K562 (cell line): Measurements from ENCODE around the gene TLNRD1. TPM values are rescaled to one million over a fixed set of nuclear protein-coding genes. Genes with fewer than 3 reads are reported as not detected.

ENCODE experiments used
- ATAC-seq: fragments of 200-7000 bp; cut with Tn5 transposase; 3 replicates; pipeline ENCODE4 v1.9.1; 2020; ENCODE audit warnings: moderate library complexity
- BruUV-seq: library from RNA; stranded (reverse); fragments of 400-500 nt; replicated peaks from 2 replicates; lab custom pipeline; 2021; lab: Mats Ljungman, UMichigan
- CTCF ChIA-PET: fragments of 300-600 bp; formaldehyde crosslinking; extraction: SDS; loops from one replicate; lab custom pipeline; 2021; ENCODE audit warnings: low intra/inter-chr PET ratio; lab: Yijun Ruan, JAX
- POLR2A ChIA-PET: fragments of 300-600, 350-650 bp; sonication (Branson Sonifier 250); formaldehyde crosslinking; extraction: SDS; loops from one replicate; lab custom pipeline; 2021; ENCODE audit warnings: antibody characterized with exemption, inconsistent platforms; lab: Yijun Ruan, JAX
- DNase-seq, 4 experiments: peaks; one replicate each; pipeline versions ENCODE4 v3.0.0 to v3.0.0-alpha.2; 2011 to 2018; ENCODE audit warnings: low spot score in 3 of 4, mixed read lengths in 3 of 4; ENCODE audit errors: extremely low read depth in 1 of 4
- FAIRE-seq: peaks from 2 replicates; lab custom pipeline; 2011; peaks lifted over from hg19 to GRCh38; lab: Jason Lieb, UNC
- H2AFZ ChIP-seq: 2 replicates; pipeline ENCODE4 v1.6.0; 2011; ENCODE audit warnings: low read depth, low read length, control low read depth, inconsistent platforms
- H3K27ac ChIP-seq: fragments of 200-600 bp; 3 replicates; pipeline ENCODE4 v1.8.0; 2011; ENCODE audit warnings: low read depth, mild to moderate bottlenecking, control low read depth, inconsistent platforms, low read length, moderate library complexity, mixed read lengths; ENCODE audit errors: extremely low read depth
- H3K27me3 ChIP-seq, 2 experiments: fragments of 300-600 bp in 1 of 2; 2 replicates in 1 of 2; 3 replicates in 1 of 2; pipeline versions ENCODE4 v1.6.0 to v1.8.0; 2011; ENCODE audit warnings: inconsistent platforms in 2 of 2, low read length in 2 of 2, mild to moderate bottlenecking in 1 of 2, mixed read lengths in 1 of 2, moderate library complexity in 1 of 2; ENCODE audit not compliant: control insufficient read depth in 2 of 2, insufficient read depth in 2 of 2
- H3K36me3 ChIP-seq: fragments of 300-600 bp; 3 replicates; pipeline ENCODE4 v1.8.0; 2011; ENCODE audit warnings: mild to moderate bottlenecking, low read length, inconsistent platforms; ENCODE audit not compliant: control insufficient read depth, insufficient read depth
- H3K4me1 ChIP-seq, 2 experiments: fragments of 200-600 bp in 1 of 2; replicated peaks in 1 of 2; 2 replicates in 1 of 2; 3 replicates in 1 of 2; pipeline versions ENCODE4 v1.5.1 to v1.8.0; 2011; ENCODE audit warnings: inconsistent platforms in 2 of 2, low read length in 2 of 2, mild to moderate bottlenecking in 1 of 2, mixed read lengths in 1 of 2, moderate library complexity in 1 of 2; ENCODE audit not compliant: control insufficient read depth in 2 of 2, insufficient read depth in 2 of 2
- H3K4me2 ChIP-seq: 2 replicates; pipeline ENCODE4 v1.6.1; 2011; ENCODE audit warnings: low read length, control low read depth, inconsistent platforms, mixed read lengths; ENCODE audit not compliant: insufficient read depth
- H3K4me3 ChIP-seq: fragments of 200-600 bp; sonication (generic), shearing (Covaris generic); 2 replicates; pipeline ENCODE4 v1.5.1; 2016; ENCODE audit warnings: control low read depth, inconsistent platforms
- H3K79me2 ChIP-seq: fragments of 200-600 bp; 3 replicates; pipeline ENCODE4 v1.8.0; 2011; ENCODE audit warnings: low read length, inconsistent platforms; ENCODE audit not compliant: control insufficient read depth, insufficient read depth
- H3K9ac ChIP-seq, 2 experiments: 2 replicates each; pipeline versions ENCODE4 v1.6.0 to v1.6.1; 2011; ENCODE audit warnings: low read depth in 2 of 2, low read length in 2 of 2, control low read depth in 1 of 2, inconsistent platforms in 1 of 2, mild to moderate bottlenecking in 1 of 2, mixed read lengths in 1 of 2; ENCODE audit not compliant: insufficient read depth in 1 of 2
- H3K9me1 ChIP-seq: one replicate; pipeline ENCODE4 v1.6.0; 2011; ENCODE audit warnings: inconsistent platforms, mild to moderate bottlenecking, low read length, moderate library complexity; ENCODE audit not compliant: control insufficient read depth, insufficient read depth
- H3K9me3 ChIP-seq: replicated peaks from 2 replicates; pipeline ENCODE4 v1.5.1; 2011; ENCODE audit warnings: low read depth, low read length, inconsistent platforms; ENCODE audit not compliant: control insufficient read depth, insufficient read depth
- H4K20me1 ChIP-seq: replicated peaks from 2 replicates; pipeline ENCODE4 v1.6.1; 2011; ENCODE audit warnings: low read length, inconsistent platforms, mixed read lengths; ENCODE audit not compliant: control insufficient read depth, insufficient read depth
- C11orf30 ChIP-seq: fragments of 450-650 bp; IDR thresholded peaks from 2 replicates; pipeline ENCODE4 v1.6.1; 2016; ENCODE audit warnings: low read depth, mild to moderate bottlenecking
- CHD4 ChIP-seq: fragments of 200-600 bp; sonication (generic); IDR thresholded peaks from 3 replicates; pipeline ENCODE4 v1.6.1; 2012; ENCODE audit warnings: low read depth, mild to moderate bottlenecking, mixed read lengths, low read length, inconsistent platforms; ENCODE audit not compliant: insufficient read depth, insufficient replicate concordance, poor library complexity, severe bottlenecking
- DIDO1 ChIP-seq: fragments of 450-650 bp; IDR thresholded peaks from 2 replicates; pipeline ENCODE4 v1.6.1; 2016; ENCODE audit warnings: low read depth, missing biosample characterization, missing genetic modification characterization
- HMG20A ChIP-seq: fragments of 450-650 bp; formaldehyde crosslinking; conservative IDR thresholded peaks from 2 replicates; pipeline ENCODE4 v1.4.0; 2020; ENCODE audit warnings: mild to moderate bottlenecking, mixed read lengths
- MAFK ChIP-seq: IDR thresholded peaks from 2 replicates; pipeline ENCODE4 v1.6.1; 2011; ENCODE audit warnings: low read length, improper control_type of control experiment
- MCM2 ChIP-seq: fragments of 450-650 bp; IDR thresholded peaks from 2 replicates; pipeline ENCODE4 v1.6.1; 2017; ENCODE audit warnings: low read depth, mild to moderate bottlenecking
- MCM7 ChIP-seq, 2 experiments: fragments of 450-650 bp; IDR thresholded peaks; 2 replicates each; pipeline ENCODE4 v1.6.1; 2016 to 2018
- PPARD ChIP-seq: fragments of 250-450 bp; sonication (Bioruptor Pico); IDR thresholded peaks from 2 replicates; pipeline ENCODE4 v1.8.0; 2022; ENCODE audit warnings: inconsistent platforms, mild to moderate bottlenecking, moderate library complexity
- SAFB ChIP-seq: fragments of 200-400 bp; formaldehyde crosslinking; IDR thresholded peaks from 2 replicates; pipeline ENCODE4 v1.6.1; 2017; ENCODE audit warnings: low read depth, low read length, borderline replicate concordance
- SIN3B ChIP-seq: fragments of 450-650 bp; IDR thresholded peaks from 2 replicates; pipeline ENCODE4 v1.6.1; 2017; ENCODE audit warnings: low read depth, mild to moderate bottlenecking, moderate library complexity
- WGBS: fragments of 100-300 bp; shearing (Covaris generic); methylation state at CpG from one replicate; pipeline ENCODE4 v1.1.6; 2016; ENCODE audit warnings: low coverage, mixed read lengths; ENCODE audit not compliant: insufficient coverage; ENCODE audit errors: missing lambda C conversion rate; 5-methylcytosine and 5-hydroxymethylcytosine counted together
- in situ Hi-C: fragments of 300-500 bp; cut with MboI; formaldehyde crosslinking; loops from 4 replicates; pipeline ENCODE4 v1.15.0; 2018; ENCODE audit warnings: inconsistent platforms, mixed read lengths
- intact Hi-C: fragments of 100-400 bp; cut with micrococcal nuclease; formaldehyde crosslinking; loops from 2 replicates; pipeline ENCODE4 v1.14.2; 2022
- polyA plus RNA-seq, 8 experiments: library from polyadenylated mRNA; depleted of rRNA in 4 of 8; stranded (reverse) in 5 of 8; unstranded in 3 of 8; fragments of >200 nt; fragmentation: Nextera tagmentation in 2 of 8; fragmentation: Illumina TruSeq in 1 of 8; extraction: Ambion mirVana in 2 of 8; extraction: Trizol in 1 of 8; gene quantifications; 2 replicates each; pipeline versions ENCODE4 v1.2.1 to v1.2.3, GENCODE V29; 2011 to 2014; ENCODE audit warnings: inconsistent platforms in 1 of 8, missing spikeins in 1 of 8
- total RNA-seq, 7 experiments: library from RNA; depleted of rRNA in 6 of 7; stranded (reverse); fragments of >200 nt in 6 of 7; fragmentation: Illumina TruSeq in 2 of 7; extraction: Trizol in 2 of 7; gene quantifications; 2 replicates each; pipeline versions ENCODE4 v1.2.1 to v1.2.3, GENCODE V29; 2011 to 2021; ENCODE audit warnings: low replicate concordance in 1 of 7
- TF ChIP-seq, protein P1 (sequence below): fragments of 250-450 bp; sonication (Bioruptor Pico); IDR thresholded peaks from 2 replicates; pipeline ENCODE4 v1.9.0; 2021; ENCODE audit warnings: mild to moderate bottlenecking
- TF ChIP-seq, protein P2 (sequence below): fragments of 250-450 bp; sonication (Bioruptor Pico); IDR thresholded peaks from 2 replicates; pipeline ENCODE4 v1.5.0; 2021; ENCODE audit warnings: mild to moderate bottlenecking, moderate library complexity
- TF ChIP-seq, protein P3 (sequence below): fragments of 450-650 bp; IDR thresholded peaks from 2 replicates; pipeline ENCODE4 v1.6.1; 2016; ENCODE audit warnings: low read depth, mild to moderate bottlenecking, moderate library complexity

Gene TLNRD1
- total and polyA plus RNA-seq, 9 of the 15 experiments (the other 6 are each of a cell fraction or from before 2014, with no cell fraction given): 1.1 to 33.1 (median 5.7) TPM

DNA sequence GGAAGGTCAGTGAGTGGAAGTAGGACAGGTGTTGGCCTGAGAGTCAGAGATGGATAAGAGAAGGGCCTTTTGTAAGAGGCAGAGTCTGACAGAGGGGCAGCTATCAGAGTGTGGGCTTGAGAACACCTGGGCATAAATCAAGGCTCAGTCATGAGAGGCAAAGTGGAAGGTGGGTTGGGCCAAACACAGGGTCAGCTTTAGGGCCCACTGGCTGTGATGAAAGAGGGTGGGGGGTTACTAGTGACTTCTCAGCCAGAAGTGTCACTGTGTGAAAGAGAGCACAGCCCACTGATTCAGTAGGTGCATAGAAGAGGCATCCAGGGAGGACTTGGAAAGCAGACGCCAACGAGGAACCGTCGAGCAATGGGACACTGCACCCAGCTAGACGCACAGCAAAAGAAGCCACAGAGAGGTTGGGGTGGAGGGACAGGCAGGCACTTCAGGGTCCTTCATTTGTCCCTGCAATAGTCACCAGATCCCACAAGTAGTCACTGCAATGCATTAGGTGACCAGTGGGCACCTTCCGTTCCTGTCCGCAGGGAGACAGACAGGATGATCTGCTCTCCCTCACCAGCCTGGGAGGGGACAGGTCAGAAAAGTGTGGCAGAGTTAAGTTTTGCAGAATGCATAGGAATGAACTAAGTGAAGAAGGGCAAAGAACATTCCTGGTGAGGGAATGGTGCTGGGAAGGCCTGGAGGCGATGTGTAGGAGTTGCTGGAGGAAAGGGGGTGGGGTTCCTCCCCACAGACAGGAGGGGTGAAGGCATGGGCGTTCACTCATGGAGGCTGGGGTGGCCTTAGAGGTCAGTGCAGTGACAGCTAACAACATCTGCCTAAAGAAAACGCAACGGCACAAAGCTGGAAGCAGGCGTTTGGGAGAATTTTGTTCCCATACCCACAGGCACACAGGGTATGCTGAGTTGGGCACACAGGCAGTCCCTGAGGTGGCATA is 47.4 kb upstream of the TLNRD1 start:
- ChIA-PET POLR2A (interaction anchor here (0.7 kb wide), 2 partner anchors 52 to 107 kb away, joined by 3 to 4 read pairs; no protein-coding TSS in a partner anchor), CTCF (no interaction called here)
- no peak for FAIRE-seq
- intact Hi-C loops: no loop called here
- Histone ChIP-seq H3K36me3 (peaks cover 2% of the 10 kb centered on the region; the same call in 1 of the 3 replicates), H3K4me3 (no peak overlapping the region), H3K9ac (no peak overlapping the region), H3K4me2 (no peak overlapping the region), H3K9me3 (no peaks in the 10 kb centered on the region), H3K27ac (no peak overlapping the region), H3K79me2 (no peaks in the 10 kb centered on the region), H3K4me1 (peaks cover 4 to 17% of the 10 kb centered on the region in 2 experiments; a peak in 3 of 5 replicates), H3K27me3 (no peaks in the 10 kb centered on the region), H4K20me1 (no peaks in the 10 kb centered on the region), H2AFZ (no peak overlapping the region), H3K9me1 (no peaks in the 10 kb centered on the region)
- 74% methylated on average over 12 of the region's 12 CpGs for WGBS
- DNase-seq: no peak
- BruUV-seq: no TSS peak
- ATAC-seq: no peak
- no peak for TF ChIP-seq MAFK
- TF ChIP-seq CHD4: no peak
- no peak for TF ChIP-seq SAFB
- TF ChIP-seq, protein P1, sequence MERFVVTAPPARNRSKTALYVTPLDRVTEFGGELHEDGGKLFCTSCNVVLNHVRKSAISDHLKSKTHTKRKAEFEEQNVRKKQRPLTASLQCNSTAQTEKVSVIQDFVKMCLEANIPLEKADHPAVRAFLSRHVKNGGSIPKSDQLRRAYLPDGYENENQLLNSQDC (CRISPR knock-in tag): no peak
- TF ChIP-seq, protein P2, sequence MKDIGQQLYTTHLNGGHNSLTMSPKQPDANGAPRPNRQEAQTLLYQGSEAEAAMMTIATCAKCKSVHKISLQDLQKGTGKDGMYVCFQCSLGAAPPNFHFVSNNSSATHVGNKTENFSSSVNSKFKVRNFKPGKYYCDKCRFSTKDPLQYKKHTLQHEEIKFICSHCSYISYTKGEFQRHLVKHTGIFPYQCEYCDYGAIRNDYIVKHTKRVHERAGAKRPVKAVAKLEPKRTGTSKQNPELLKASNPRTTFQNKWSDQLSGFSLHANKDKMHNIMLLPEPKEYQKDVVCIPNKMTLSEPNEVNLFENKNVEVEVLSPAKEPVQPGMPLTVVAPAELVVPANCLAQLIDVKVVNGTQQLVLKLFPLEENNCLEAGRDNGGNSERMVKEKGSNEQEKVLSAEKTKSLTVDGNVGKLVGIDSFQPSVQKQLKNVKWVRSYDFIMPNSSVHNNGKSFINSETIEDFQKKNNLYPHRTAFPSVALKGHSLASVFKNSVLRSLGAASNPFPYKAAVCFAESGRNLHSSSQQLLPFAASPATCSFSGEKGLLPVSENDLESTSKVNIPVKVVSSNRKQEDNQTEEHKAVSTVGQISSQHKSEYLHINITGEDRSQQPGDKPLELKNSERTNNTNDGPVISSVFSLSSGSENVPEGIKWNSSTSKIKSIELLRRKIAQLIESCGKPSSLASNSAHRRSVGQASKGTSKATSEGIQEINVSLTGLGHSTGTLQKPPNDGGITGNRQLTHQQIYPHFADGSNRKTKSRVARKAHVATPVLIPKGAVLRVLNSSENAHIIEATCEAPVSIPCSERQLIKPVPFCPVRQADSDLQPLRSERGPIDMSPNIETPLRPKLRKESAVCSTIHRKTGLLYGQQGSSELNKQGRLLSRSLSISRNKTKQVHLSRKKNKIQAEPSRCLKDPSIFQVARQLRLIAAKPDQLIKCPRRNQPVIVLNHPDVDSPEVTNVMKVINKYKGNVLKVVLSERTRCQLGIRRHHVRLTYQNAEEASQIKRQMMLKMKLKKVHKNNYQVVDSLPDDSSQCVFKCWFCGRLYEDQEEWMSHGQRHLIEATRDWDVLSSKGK (CRISPR knock-in tag): no peak
- no peak for TF ChIP-seq C11orf30
- no peak for TF ChIP-seq MCM2
- TF ChIP-seq HMG20A (CRISPR knock-in tag): no peak
- TF ChIP-seq DIDO1 (tag): no peak
- TF ChIP-seq MCM7 (IDR thresholded peaks at IDR 0.05): no peak
- TF ChIP-seq, protein P3, sequence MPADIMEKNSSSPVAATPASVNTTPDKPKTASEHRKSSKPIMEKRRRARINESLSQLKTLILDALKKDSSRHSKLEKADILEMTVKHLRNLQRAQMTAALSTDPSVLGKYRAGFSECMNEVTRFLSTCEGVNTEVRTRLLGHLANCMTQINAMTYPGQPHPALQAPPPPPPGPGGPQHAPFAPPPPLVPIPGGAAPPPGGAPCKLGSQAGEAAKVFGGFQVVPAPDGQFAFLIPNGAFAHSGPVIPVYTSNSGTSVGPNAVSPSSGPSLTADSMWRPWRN: no peak
- TF ChIP-seq SIN3B: no peak
- TF ChIP-seq PPARD (CRISPR knock-in tag): no peak
- in situ Hi-C loops: no loop called here
